GM18858 (cell line): ENCODE measurements around the gene LGI1.

Experiments used
- ATAC-seq: cut with Tn5 transposase; IDR thresholded peaks from one replicate; pipeline ENCODE4 v1.9.1; 2021; ENCODE audit not compliant: unreplicated experiment

The LGI1 gene

DNA sequence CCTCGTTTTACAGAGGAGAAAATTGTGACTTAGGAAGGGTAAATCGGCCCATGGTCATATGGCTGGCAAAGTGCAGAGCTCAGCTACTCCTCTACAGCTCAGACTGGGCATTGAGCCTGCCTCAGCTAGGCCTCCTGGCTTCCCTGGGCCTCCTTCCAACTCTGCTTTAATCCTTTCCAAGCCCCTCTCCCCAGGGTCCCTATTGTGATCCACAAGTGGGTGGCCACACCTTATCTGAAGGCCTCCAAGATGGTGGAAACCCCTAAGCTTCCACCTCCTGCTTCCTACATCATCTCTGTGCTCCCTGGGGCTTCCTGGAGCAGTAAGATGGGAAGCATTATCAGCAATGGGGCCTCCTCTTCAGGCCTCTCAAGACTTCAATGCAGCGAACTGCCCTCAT is 3.0 kb upstream of the LGI1 start:
- ATAC-seq, result no peak

DNA sequence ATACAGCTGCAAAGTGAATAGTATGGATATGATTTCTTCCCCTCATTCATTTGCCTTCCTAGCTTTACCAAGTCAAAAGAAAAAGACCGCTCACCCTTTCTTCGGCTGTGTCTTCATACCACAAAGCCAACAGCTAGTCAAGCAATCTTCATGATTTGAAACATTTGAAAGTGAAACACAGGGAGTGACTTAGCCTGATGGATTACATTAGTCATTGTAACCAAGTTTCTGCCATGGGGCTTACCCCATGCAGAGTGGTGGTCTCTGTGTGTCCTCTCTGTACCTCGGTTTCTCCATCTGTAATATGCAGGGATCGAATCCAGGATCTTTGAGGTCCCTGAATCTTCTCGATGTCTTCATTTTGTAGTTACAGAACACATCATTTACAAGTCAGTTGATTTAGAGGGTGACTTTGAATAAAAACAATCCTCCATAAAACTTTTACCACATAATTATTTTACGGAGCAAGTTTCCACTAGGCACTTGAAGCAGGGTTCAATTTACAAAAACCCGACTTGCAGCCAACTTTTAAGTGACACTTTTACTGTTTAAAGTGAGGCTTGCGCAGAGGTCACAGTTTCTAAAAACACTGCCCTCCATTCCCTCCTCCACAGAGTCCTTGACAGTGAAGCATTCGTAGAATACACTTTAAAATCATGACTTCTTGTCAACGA is 2.2 kb upstream of the LGI1 start:
- no peak for ATAC-seq

DNA sequence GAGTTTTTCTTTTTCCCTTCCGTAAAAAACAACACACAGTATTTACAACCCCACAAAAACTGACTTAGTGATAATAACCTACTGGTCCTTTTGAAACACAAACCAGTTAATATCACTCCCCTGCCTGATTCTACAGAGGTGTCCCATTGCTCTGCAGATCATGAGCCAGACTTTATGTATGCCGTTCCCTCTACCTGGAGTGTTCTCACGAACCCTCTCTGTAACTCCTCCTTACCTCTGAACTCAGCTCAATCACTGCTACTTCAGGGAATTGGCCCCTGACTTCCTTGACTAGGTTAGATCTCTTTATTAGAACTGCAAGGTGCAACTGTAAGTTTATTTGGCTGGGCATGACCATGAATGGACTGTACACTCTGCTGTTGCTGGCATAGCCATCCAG is 1.6 kb upstream of the LGI1 start:
- no peak for ATAC-seq

DNA sequence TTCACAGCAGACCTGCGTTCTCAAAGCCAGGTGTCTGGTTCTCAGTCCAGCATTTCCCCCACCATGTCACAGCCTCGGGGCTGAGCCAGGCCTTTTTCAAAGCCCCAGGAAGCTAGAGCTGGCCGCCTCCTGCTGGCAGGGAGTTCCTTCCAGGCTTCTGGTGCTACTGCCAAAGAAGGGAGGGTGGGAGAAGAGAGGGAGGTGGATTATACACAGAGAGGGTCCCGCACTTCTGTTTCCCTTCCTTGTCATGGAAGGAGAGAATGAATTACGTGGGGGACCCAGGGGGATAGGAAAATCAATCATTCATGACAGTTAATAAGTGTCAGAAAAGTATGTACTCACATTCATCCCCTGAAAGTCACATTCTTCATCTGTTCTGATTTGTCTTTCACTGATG is 600 bp upstream of the LGI1 start:
- no peak for ATAC-seq

DNA sequence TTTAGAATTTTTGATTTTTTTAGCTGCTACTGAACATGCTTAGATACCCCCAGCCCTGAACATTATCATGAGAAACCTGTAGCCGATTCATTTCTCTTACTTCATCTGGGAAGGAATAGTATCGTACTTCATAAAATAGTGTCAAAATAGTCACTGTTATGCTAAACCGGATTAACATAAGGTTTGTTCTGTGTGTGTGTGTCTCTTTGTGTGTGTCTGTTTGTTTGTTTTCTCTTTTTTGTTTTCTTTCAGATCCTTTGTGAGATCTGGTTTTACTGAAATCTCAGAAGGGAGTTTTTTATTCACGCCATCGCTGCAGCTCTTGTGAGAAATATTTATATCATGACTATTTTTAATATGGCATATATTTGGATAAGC is 761 bp downstream of the LGI1 start:
- no peak for ATAC-seq

DNA sequence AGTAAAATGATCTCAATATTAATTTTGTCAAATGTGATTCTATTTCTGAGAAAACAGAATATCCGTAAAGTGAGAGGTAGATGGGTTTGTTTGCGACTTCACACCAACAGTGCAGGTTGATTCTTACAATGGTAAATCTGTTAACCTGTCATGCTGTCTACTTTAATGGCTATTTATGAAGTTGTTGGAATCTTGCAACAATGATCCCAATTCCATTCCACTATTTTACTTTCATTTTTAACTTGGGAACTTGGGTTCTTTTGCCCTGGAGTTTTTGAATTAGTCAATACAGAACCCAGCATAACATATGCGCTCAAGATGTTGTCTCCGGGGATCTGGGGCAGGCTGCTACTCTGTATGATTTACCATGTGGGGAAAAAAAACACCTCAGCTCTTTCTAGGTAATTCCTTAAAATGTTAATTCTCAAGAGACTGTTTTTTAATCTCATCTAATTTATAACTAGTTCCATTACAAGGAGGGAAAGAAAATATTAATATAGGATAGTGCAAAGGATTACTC is 1.2 kb downstream of the LGI1 start:
- ATAC-seq, result no peak

DNA sequence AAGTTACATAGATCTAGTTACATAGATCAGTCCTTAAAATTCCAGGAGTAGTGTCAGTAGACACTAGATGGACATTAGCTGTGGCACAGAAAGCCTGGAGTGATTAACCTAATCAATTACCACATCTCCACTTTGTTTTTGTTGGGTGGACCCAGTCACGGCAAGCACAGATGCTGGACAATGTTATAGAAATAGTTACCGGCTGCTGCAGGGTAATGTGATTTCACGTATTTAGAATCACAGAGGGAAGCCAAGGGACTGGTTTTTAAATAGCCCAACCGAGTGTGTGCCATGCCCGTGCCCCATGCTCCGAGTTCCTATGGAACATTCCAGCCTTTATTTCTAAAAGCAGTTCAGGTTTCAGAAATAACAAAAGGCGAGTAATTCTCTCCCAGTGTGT is 2.8 kb downstream of the LGI1 start:
- ATAC-seq, result no peak

DNA sequence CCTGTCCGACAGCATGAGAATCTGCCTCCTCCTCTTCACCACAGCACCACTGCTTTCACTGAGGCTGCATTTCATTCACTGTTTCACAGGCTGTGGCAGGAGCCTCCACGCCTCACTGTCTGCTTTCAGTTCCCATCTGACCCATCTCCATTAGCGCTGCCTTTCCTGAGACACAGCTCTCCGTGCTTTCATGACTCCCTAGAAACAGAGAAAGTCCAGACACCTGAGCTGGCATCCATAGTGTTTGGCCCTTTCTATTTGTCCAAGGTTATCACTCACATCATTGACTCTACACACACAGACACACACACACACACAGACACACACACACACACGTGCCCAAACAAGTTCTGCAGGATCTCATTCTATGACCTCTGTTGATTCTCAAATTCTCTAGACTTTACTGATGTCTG is 5.2 kb downstream of the LGI1 start:
- ATAC-seq, result peak; percentile 49

DNA sequence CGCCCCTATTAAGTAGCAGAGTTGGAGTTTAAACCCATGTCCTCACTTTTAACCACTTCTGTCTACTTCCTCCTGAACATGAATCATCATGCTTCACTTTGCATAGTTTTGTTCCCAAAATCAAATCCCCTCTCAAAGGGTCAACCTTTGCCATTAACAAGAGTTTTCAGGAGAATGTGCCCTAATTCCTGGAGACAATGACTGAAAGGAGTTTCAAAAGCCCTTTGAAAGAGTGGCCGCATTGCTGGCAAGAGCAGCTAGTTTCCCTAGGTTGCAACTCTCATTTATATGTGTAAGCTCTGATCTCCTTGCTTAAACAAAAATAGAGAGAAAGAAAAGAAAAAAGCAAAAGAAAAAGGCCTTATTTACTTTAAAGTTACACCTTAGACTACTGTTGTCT is 9.2 kb downstream of the LGI1 start:
- no peak for ATAC-seq

DNA sequence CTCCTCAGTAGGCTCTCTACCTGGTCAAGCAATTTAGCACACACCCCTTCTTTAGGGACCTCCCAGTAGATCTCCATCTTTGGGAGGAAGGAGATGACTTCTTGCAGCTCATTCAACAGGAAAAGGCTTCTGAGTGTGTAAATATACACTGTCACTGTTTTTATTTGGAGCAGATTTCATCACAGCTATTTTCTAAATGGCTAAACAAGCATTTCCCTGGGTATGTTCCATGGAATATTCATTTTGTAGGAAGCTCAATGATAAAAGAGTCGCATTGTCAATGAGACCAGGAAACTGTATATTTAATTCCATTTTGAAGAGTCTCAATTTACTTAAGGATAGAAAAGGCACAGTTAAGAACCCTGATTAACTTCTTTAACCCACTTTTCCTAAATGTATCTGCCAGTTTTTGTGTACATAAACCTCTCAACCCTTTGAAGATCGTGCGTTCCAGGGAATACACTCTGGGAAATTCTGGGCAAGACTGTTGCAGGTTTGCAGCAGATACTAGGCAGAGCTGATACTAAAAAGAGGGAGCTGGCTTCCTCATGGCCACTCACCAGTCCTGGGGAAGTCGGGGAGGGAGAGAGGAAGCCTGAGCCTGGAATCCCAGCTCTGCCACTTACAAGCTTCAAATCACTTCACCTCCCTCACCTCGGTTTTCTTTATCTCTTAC is 10.1 kb downstream of the LGI1 start:
- ATAC-seq, result no peak

DNA sequence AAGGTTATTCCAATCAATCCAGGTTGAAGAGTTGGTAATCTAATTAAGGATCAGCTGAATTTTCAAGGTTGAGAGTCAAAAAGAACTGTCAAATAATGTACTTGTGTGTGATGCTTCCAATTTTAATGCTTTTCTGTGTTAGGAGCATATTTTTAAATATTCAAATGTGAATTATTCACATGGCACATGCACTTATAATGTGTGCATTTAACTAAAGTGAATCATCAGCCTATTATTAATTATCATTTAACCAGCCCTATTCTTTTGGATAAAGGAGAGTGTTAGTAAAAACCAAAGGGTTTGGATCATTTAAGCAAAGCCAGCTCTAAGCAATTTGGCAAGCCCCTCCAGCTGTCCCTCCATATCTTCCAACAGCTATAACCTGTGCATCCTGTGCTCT is 11.2 kb downstream of the LGI1 start:
- ATAC-seq, result no peak

DNA sequence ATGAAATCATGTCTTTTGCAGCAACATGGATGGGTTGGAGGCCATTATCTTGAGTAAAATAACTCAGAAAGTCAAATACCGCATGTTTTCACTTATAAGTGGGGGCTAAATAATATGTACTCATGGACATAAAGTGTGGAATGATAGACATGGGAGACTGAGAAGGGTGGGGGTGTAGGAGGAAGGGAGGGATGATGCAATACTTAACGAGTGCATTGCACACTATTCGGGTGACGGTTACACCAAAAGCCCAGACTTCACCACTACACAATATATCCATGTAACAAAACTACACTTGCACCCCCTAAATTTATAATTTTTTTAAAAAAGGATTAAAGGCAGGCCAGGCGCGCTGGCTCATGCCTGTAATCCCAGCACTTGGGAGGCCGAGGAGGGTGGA is 13.6 kb downstream of the LGI1 start:
- no peak for ATAC-seq

DNA sequence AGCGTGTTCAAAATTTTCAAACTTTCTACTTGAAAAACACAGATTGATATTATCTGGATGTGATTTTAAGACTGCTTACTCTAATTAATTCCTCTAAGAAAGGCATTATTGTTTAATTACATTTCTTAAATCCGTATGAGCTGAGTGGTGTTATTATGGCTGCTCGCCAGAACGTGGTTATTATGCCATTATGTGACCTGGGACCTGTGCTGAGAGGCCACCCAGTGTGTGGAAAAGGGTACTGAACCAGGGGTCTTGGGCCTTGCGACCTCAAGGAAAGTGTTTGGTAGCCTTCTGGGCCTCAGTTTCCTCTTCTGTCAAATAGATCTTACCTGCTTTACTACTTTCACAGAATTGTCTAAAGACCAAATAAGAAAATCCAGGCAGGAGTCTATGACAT is 15.4 kb downstream of the LGI1 start:
- no peak for ATAC-seq

DNA sequence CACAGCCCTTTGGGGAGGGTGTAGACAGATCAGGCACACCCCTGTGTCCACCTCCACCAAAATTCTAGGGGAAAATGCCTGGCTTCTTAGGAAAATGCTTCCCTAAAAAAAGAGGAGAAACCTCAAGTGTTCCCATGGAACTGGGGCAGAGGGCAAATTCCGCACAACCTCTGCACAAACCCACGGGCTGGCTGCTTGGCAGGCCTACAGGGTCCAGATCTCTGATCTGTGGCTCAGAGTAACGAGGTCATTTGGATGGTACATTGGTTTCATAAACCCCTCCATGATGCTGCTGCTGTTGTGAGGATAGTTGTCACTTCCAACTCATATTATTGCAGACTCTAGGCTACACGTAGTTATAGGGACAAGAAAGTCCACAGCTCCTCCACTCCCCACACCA is 16.0 kb downstream of the LGI1 start:
- ATAC-seq, result no peak

DNA sequence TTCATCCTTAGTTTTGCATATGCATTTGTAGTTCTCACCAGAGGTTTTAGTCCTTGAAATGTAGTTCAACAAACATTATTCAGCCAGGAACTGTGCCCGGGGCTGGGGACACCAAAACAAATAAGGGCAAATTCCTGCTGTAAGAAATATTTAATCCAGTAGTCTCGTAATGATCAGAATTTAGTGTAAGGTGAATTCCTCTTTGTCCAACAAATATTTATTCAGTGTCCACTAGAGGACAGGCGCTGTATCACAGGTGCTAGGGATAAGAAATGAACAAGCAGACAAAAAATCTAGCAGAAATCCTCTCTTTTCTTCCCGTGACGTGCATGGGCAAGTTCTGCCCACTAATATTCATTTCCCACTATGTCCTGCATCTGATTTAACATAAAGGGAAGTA is 17.6 kb downstream of the LGI1 start:
- ATAC-seq, result no peak

DNA sequence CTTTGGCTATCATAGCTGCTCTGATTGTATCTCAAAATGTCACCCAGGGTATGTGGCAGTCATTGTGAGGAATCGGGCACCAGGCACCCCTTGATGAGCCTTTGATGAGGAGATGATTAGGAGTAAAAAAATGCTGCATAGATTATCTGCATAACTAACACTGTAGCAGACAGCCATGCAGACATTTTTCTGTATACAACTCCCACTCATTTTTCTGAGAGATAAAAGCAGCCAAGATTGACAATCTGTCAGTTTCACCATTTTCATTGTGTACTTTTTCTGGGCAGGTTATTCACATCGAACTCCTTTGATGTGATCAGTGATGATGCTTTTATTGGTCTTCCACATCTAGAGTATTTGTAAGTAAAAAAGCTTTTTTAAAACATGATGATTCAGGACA is 19.4 kb downstream of the LGI1 start:
- ATAC-seq, result no peak

DNA sequence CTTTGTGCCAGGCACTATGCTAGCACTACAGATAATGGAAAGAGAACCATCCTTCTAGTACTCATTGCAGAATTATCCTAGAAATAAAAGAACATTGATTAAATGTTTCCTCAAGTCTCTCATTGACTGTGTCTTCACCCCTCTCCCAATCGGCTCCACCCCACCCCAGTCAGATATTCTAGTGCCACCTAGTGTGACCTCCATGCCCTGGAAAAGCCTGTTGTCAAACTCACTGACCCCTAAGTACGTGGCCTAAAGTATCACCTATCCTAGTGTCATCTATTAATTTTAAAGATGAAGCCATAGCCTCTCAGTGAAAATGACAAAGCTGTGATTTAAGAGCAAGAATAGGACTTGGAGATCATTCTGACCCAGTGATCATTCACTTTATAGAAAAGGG is 26.3 kb downstream of the LGI1 start:
- no peak for ATAC-seq

DNA sequence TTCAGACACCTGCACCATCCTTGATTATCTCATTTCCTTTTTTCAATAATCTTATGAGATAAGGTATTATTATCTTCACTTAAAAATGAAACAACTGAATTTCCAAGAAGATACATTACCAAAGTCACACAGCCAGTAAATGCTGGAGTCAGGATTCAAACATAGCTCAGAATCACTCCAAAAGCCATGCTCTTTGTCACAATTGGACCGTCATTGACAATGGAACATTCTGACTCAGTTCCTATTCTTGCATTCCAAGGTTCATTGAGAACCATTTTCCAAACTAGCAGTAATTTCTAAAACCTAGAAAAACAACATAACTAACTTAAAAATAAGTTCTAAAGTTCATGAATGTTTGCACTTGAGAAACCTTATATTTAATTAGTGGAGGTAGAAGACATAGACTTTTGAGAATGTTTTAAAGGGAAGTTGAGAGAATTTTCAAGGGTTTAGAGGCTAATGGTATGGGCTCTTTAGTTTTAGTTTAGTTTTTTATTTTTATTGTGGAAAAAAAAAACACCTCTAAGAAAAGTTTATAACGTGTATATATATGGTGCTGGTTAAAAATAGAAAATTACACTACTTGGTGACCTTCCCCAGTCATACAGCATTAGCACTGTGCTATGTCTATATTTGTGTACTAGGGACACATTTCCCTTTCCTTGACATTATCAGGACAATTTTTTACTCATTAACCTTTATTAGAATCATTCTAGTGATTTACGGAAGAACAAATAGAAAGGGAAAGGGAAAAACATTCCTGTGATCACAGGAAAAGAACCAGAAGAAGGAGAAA is 30.9 kb downstream of the LGI1 start:
- no peak for ATAC-seq

DNA sequence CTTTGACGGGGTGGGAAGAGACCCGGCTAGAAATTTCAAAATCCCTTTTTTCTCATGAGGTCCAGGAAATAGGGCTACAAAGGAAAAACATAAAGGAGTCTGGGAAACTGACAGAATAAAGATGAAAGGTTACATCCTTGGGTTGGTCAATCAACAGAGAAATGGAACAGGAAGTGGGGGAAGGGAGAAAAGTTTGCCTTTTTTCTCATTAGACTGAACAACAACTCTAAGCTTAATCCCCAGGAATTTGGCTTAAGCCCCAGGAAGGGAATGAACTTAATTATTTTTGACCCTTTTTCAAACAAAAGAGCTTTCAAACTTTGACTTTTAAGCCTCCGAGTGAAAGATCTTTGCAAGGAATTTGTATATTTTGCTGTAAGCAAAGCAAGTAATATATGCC is 32.7 kb downstream of the LGI1 start:
- no peak for ATAC-seq

DNA sequence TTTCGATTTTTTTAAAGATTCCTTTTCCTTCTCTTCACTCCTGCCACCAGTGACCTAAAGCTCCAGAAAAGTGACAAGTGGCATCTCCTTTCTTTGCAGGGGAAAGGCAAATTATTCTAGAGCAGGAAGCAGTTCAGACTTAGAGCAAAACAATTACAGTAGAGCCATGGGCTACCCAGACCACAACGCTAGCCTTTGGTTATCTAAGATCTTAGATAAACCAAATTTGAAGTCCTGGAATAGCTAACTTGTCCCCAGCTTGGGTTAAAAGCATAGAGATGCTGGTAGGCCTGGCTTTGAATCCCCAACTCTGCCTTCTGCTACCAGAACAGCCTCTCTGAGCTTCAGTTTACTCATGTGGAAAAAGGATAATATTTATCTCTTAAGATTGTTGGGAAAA is 38.4 kb downstream of the LGI1 start:
- no peak for ATAC-seq

DNA sequence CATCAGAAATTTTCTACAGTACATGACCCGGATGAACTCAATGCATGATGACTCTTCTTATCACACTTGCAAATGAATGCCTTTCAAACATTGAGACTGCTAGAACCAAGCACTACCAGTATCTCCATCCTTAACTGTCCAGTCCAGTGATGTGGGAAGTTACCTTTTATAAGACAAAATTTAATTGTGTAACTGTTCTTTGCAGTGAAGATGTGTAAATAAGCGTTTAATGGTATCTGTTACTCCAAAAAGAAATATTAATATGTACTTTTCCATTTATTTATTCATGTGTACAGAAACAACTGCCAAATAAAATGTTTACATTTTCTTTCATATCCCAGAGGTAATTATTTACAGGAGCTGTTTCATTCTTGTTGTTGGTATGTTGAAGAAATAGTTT is 40.1 kb downstream of the LGI1 start:
- no peak for ATAC-seq

DNA sequence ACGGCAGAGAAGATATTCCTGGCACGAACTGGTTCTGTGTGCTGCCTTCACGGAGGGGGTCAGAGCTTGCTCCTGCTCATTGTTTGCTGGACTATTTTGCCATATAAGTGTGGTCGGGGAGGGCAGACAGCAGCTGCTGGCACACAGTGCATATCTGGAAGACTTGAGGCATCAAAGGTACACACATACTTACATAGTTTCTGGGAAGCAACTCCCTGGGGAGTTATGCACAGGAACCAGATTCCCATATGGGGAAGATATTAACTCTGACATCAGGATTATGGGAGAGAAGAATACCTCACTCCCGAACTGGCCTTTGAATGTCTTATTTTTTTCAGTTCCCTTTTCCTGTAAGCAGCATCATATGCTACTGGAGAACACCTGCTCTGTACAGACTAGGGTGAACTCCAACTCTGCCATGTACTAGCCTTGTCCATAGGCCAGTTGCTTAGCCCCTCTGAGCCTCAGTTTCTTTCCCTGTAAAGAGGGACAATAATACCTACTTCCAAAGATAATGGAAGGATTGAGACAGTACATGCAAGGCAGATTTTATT is 41.5 kb downstream of the LGI1 start:
- no peak for ATAC-seq
